ENCODE results near the gene RCSD1.
"Not testable (repeated sequence)": the region's sequence is repeated elsewhere in the genome, so short reads cannot be mapped to it uniquely, and the experiment has no call there.

The RCSD1 gene

GRCh38 chr1:167742392-167743057 is 112.5 kb downstream of the RCSD1 start:
- not testable (repeated sequence) for DNase-seq (ENCODE audit: low read depth, low spot score)

DNA sequence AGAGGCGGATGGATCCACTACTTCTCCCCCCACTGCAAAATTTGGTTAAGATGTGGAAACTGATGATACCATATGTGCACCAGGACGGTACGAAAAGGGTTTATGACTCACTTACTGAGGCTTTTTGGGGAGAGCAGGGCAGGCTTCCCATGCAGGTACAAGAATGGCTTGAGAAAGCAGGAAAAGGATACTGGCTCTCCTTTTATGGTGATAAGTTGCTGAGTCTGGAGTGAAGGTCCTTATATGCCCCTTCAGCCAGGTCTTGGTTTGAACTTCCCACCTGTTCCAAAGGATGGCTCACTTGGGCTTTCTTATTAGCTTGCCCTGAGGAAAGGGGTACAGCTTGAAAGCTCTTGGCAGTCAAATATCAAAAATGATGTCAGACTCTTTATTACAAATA is 114.9 kb downstream of the RCSD1 start:
- DNase-seq (ENCODE audit: low read depth, low spot score) = no peak

DNA sequence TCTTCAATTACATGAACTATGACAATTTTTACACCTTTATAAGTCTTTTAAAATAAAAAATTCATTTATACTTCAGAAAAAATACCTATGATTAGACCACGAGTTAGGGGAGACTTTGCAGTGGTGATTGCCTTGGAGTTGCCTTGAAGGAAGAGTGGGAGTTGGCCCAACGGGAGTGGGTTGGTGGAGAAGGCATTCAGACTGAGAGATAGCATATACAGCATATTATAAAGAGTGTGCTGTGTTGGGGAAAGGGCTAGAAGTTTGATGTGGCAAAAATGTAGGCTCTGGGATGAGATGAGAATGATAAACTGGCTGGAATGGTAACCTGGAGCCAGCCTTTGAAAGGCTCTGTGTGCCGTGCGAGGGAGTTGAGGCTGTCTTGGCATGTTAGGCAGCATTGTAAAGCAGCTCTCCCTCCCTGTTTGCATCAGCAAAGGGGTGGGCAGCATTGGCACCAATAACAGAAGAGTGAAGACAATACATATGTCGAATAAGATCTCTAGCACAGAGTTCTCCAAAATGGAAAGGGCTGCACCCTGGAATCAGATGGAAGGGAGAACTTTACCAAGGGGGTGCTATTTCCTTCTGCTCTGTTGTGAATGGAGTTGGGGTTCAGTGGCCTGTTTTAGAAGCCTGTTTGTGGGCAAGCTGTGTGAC is 116.1 kb downstream of the RCSD1 start:
- no peak for DNase-seq (ENCODE audit: low read depth, low spot score)

GRCh38 chr1:167746988-167747655 is 117.1 kb downstream of the RCSD1 start:
- no peak for DNase-seq (ENCODE audit: low read depth, low spot score)

DNA sequence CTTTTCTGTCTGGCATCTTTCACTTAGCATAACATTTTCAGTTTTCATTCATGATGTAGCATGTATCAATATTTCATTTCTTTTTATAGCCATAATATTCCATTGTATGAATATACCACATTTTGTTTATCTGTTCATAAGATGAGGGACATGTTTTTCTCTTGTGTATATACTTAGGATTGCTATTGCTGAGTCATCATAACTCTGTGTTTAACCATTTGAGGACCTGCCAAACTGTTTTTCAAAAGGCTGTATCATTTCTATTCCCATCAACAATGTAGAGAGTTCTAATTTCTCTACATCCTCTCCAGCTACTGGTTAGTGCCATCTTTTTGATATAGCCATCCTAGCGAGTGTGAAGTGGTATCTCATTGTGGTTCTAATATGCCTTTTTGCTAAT is 118.0 kb downstream of the RCSD1 start:
- no peak for DNase-seq (ENCODE audit: low read depth, low spot score)

DNA sequence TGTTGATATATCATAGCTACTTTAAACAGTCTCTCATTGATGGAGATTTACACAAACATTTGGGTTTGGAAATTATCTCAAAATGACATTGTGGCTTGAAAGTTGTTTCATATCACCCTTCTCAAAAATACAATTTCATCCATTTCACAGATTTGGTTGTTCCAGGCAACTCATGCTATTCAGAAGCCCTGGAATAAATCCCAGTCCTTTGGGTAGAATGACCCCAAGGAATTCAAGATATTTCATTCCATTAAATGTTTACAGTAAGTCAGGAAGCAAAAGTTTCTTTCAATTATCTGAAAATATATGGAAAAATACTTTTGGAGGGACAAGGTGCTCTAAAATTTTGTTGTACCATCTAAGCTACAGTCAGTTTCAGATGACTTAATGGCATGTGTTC is 118.9 kb downstream of the RCSD1 start:
- no peak for DNase-seq (ENCODE audit: low read depth, low spot score)

- no peak for DNase-seq (ENCODE audit: low read depth, low spot score)
Observed at GRCh38 chr1:167749741-167750140, 119.7 kb downstream of the RCSD1 start.

- DNase-seq (ENCODE audit: low read depth, low spot score) = no peak
Observed at GRCh38 chr1:167750641-167751040, 120.6 kb downstream of the RCSD1 start.

DNA sequence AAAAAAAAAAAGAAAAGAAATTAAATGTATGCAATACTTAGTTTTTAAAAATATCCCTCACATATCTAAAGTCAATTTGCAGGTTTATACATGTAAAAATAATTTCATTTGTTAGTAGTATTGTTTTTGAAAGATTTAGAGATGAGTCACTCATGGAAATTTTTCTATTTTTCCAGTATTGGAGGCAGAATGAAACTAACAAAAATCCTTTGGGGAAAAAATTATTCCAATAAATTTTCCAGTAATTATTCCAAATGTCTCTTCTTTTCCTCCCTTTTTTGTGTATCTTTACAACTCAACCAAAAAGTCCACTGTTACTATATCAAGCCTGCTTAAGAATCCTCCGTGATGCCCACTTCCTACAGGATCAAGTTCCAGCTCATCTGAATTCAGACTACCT is 121.6 kb downstream of the RCSD1 start:
- no peak for DNase-seq (ENCODE audit: low read depth, low spot score)

GRCh38 chr1:167752219-167752985 is 122.4 kb downstream of the RCSD1 start:
- no peak for DNase-seq (ENCODE audit: low read depth, low spot score)

GRCh38 chr1:167755654-167756053 is 125.6 kb downstream of the RCSD1 start:
- DNase-seq (ENCODE audit: low read depth, low spot score) = no peak
